Anterior cingulate cortex (tissue), 58 donors: ENCODE measurements around the gene NR3C1.

Experiments
- DNase-seq, 58 donors: peaks; one replicate each; lab custom pipeline; 2025; lab: John Stamatoyannopoulos, UW

The NR3C1 gene

DNA sequence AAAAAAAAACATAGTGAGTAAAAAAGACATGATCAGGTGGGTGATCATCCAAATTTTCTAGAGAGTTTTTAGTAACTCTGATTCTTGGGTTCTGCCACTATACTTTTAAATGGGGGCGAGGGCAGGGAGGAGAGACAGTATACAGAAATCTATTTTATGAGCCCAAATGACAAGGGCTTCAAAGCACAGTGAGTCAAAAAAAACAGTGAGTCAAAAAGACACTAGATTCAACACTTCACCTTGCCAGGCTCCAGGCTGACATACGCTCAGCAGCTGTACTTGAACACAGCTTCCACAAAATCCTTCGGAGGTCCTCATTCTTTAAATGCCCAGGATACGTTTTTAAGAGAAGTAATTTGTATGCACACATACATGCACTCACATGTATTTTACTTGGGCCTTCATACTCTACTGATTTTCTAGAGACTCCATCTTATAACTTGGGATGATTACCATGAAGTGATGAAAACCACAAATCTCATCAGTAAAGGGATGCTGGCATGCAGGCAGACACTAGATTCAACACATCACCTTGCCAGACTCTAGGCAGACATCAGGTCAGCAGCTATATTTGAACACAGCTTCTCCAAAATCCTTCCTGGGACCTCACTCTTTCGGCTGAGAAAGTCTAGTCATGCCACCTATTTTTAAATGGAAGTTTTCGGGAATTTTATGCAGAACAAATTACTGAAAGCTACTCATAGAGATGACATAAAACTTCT lies 28.8 kb downstream of the NR3C1 start:
- DNase-seq, result no peak

DNA sequence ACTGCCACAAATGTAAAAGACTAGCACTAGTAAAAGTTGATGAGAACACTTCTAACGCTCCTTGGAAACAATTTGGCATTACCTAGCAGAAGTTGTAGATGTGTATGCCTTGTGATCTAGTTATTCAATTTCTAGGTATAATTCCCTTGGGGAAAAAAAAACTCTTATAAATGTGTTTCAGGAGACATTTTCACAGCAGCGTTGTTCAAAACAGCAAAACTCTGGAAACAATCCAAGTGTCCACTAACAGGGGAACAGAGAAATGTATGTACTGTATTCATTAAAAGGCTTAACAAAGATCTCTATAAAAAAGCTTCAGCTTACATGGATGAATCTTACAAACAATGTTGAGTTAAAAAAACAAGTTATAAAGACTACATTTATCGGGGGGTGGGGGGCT lies 30.4 kb downstream of the NR3C1 start:
- no peak for DNase-seq

- no peak for DNase-seq
Measured at GRCh38 chr5:143372187-143372829, 31.2 kb downstream of the NR3C1 start.

- DNase-seq, result no peak
Measured at GRCh38 chr5:143370440-143370839, 33.0 kb downstream of the NR3C1 start.

DNA sequence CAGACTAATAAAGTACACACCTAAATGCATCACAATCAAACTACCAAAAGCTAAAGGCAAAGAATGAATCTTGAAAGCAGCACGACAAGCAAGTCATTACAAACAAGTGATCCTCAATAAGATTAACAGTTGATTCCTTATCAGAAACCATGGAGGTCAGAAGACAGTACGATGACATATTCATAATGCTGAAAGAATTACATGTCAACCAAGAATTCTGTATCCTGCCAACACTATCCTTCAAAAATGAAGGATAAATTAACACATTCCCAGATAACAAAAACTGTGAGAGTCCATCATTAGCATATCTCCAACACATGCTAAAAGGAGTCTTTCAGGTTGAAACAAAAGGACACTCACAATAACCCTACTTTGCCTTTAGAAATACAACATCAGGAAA lies 39.4 kb downstream of the NR3C1 start:
- DNase-seq, result no peak

DNA sequence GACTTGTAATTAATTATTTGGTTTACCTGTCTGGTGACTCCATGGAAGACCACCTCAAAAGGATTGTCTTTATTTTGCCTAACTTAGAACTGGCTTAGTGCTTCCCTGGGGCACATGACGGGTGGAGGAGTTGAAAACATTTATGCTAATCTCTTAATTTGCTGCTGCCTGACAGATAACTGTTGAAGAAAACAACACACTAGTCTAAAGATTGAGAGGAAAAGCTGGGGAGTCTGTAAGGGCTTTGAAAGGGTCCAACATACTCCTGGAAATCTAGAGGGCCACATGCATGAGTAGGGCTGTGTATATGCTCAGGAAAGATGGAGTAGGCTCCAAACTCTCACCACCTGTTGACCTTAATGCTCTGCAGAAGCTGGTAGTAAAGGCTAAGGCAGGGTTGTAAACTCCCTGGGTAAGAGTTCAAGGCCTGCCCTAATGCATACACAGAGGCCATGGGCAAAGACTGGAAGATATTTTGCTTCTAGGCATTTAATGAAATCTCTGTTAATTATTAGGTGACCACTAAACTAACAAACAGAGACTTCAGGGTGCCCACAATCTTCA lies 40.7 kb downstream of the NR3C1 start:
- DNase-seq, result no peak

DNA sequence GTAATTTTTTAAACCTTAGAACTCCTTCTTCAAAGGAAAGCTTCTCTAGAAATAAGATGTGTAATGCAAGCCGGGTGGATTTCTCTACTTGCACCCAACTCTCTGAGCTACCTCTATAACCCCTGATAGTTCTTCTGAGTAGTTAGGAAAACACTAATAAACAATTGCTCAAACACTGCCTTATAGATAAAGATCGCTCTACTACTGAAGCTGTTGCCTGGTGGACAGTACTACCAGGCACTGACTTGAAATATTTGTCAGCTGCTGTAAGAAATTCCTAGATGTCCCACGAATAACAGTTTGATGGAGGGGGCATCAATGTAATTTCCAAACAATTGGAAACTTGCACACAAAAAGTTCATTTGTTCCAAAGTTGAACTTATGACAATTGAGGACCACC lies 42.0 kb downstream of the NR3C1 start:
- no peak for DNase-seq

GRCh38 chr5:143360755-143361154 lies 42.7 kb downstream of the NR3C1 start:
- DNase-seq, result no peak

GRCh38 chr5:143359869-143360268 lies 43.6 kb downstream of the NR3C1 start:
- DNase-seq, result no peak

DNA sequence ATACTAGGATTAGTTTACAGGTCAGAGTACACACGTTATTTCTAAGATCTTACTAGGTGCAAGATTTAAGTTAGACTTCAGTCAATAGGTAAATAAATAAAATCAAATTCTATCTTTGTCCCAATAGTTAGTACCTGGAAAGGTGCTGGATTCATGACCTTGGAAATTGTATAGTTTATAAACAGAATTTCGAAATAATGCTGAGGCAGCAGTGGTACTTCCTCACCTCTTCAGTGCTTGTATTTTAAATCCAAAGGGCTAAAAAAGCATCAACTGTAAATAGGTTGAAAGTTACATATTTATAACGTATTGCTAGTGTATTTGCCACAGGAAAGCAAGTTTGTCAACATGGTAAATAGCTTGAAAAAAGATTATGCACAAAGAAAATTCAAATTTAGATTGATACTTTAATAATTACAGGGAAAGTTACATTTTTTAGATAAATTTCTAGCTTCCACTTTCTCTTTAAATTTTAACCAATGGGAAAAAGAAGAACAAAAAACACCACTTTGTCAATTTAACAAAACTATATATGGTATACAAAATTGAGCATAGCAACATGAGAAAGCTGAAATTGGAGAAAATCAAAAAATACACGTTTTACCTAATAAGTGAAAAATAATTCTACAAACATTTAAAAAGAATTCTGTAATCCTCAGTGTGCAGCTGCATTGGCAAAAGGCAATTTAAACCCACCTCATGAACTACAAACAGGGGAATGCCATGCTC lies 46.5 kb downstream of the NR3C1 start:
- no peak for DNase-seq

DNA sequence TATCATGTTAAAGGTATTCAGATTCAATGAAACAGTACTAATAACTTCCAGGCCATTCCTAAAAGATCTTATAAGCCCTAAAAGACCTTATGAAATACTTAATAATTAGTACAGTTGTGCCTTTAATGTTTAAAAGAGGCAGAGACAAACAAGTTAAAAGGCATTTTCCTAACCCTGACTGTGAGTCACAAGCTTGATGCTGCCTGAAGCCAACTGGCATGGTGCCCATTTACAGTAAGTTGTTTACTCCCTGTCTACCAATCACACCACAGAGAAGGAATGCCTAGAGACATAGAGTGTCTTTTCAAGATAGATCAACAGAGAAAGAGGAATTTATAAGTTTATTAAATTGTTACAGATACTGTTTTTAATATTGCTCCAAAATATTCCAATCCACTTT lies 47.8 kb downstream of the NR3C1 start:
- DNase-seq, result peak in 24 of 58 donors; percentile 1 to 85 (median 19)

- no peak for DNase-seq
Measured at GRCh38 chr5:143354025-143354424, 49.5 kb downstream of the NR3C1 start.

DNA sequence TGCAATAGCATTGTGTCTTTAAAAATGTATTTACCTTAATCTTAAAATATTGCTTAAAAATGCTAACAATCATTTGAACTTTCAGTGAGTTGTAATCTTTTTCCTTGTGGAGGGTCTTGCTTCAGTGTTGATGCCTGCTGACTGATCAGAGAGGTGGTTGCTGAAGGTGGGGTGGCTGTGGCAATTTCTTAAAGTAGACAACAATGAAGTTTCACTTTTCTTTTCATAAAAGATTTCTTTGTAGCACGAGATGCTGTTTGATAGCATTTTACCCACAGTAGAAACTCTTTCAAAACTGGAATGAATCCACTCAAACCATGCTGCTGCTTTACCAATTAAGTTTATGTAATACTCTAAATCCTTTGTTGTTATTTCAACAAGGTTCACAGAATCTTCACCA lies 50.8 kb downstream of the NR3C1 start:
- DNase-seq, result no peak

GRCh38 chr5:143350751-143351602 lies 52.5 kb downstream of the NR3C1 start:
- no peak for DNase-seq

DNA sequence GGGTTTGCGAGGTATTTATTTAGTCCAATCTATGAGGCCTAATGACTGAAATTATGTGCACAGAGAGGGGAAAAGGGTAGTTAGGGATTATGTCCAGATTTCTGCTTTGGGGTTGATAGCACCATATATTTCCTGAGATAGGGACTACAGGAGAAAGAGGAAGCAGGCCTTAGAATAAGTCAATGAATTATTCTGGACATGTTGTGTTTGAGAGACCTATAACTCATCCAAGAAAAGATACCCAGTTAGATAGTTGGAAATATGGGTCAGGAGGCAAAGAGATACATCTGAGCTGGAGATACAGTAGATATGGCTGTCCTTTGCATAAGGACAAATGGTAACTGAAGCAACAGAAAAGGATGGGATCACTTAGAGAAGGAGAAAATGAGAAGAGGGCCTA lies 53.1 kb downstream of the NR3C1 start:
- no peak for DNase-seq

GRCh38 chr5:143349177-143349576 lies 54.3 kb downstream of the NR3C1 start:
- no peak for DNase-seq

GRCh38 chr5:143347698-143348344 lies 55.7 kb downstream of the NR3C1 start:
- DNase-seq, result peak in 1 of 58 donors; percentile 7

DNA sequence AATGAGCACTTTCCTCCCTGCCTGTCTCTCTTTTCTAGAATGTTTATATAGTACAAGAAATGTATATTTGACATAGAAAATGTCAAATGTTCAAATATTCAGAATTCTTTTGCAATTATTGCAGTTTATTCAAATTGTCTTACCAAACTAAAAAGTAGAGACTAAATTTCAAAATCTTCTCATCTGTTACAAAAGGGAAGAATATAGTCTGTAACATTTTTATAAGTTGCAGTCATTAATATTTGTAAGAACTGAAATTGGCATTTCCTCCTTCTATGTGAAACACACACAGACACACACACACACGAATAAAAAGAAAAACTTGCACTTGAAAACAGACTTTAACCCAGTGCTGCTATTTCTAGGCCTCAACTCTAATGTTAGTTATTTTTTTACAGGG lies 56.4 kb downstream of the NR3C1 start:
- DNase-seq, result no peak

DNA sequence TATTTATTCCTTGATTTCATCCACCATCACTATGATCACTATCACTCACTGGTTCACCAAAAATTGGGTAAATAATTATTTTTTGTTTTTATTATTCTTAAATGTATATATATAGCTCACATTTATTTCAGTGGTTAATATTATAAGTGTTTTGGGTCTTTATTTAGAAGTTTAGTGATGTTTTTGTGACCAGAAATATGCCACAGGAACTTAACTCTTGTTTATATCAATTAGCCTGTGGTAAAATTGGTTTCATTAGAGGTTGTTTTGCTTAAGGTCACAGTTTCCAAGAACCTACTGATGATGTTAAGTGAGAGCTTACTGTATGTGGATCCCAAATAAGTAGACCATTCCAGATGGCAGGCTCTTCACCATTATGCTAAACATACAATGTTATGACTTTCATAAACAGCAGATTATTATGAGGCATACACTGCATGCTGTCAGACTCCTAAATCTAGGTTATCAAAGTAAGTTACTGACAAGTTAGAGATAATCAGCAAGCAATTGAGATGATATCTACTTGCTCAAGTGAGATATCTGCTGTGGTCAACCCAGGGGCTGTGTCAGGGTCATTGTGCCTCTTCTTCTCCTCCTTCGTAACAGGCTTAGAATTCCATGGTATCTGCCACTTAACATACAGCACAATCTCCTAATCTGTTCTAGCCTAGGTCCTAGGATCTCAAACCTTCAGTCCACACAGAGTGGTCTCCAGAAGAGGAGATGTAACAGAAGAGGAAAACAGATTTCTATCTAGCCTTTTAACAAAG lies 57.6 kb downstream of the NR3C1 start:
- no peak for DNase-seq
